Measurements from ENCODE around the gene RAB3GAP1.

DNA sequence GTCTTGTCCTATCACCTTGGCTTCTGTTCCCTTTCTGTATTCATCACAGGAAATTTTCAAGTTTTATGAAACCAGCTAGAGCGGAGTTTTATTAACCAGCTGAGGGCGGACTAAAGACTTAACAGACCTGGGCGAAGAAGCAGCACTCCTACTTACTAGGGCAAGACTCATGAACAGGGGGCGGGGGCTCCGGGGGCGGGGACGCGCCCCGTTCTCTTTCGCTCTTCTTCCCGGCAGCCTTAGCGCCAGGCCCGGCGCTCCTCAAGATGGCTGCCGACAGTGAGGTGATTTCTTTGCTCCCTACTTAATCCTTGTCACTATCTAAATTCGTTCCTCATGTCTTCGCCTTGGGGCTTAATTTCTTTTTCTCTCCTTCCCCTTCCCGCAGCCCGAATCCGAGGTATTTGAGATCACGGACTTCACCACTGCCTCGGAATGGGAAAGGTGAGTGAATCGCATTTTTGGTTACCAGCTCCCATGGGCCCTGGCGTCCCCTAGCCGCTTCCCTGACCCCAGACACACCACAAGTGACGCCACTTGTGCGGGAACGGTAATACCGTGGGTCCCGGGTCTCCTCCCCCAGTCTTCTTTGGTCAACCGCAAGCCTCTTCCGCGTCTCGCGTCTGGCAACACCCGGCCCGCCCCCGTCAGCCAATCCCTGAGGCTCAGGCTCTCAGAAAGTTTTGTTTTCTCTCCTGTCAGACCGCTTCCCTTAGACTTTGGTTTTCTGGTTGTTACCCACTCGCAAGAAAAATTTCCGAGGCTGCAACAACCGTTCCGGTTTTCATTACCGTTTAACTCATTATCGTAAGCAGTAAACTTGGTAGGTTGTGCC, at the start of gene RAB3GAP1:
- TF ChIP-seq, protein P1, sequence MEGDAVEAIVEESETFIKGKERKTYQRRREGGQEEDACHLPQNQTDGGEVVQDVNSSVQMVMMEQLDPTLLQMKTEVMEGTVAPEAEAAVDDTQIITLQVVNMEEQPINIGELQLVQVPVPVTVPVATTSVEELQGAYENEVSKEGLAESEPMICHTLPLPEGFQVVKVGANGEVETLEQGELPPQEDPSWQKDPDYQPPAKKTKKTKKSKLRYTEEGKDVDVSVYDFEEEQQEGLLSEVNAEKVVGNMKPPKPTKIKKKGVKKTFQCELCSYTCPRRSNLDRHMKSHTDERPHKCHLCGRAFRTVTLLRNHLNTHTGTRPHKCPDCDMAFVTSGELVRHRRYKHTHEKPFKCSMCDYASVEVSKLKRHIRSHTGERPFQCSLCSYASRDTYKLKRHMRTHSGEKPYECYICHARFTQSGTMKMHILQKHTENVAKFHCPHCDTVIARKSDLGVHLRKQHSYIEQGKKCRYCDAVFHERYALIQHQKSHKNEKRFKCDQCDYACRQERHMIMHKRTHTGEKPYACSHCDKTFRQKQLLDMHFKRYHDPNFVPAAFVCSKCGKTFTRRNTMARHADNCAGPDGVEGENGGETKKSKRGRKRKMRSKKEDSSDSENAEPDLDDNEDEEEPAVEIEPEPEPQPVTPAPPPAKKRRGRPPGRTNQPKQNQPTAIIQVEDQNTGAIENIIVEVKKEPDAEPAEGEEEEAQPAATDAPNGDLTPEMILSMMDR (IDR thresholded peaks at IDR 0.05; ENCODE audit: low read depth, low read length) = no peak
- peak; percentile 83 for TF ChIP-seq POLR2A (IDR thresholded peaks at IDR 0.05; ENCODE audit: extremely low read depth, insufficient read length)
- TF ChIP-seq, protein P2, sequence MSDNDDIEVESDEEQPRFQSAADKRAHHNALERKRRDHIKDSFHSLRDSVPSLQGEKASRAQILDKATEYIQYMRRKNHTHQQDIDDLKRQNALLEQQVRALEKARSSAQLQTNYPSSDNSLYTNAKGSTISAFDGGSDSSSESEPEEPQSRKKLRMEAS (IDR thresholded peaks at IDR 0.05; ENCODE audit: low read depth, low read length) = peak; percentile 23; the same call in 1 of the 2 replicates

Measured in NB4 (cell line).